Dendritic cell treated with granulocyte-macrophage colony-stimulating factor and Interleukin-4, amounts not matched to agents 40 ng/mL and 50 ng/mL, for 4 days (primary cell): ENCODE measurements around the gene AOAH.
A peak's percentile ranks its signal among the peaks of the same experiment; 100 is the strongest.

ENCODE experiments used
- H3K27ac Mint-ChIP-seq: one replicate; pipeline ENCODE4 v1.8.0; 2022; ENCODE audit warnings: mild to moderate bottlenecking, mixed read lengths
- H3K27me3 Mint-ChIP-seq: one replicate; pipeline ENCODE4 v1.8.0; 2022; ENCODE audit warnings: mild to moderate bottlenecking, mixed read lengths
- H3K36me3 Mint-ChIP-seq: one replicate; pipeline ENCODE4 v1.8.0; 2022; ENCODE audit warnings: low read depth, mixed read lengths
- H3K4me1 Mint-ChIP-seq: one replicate; pipeline ENCODE4 v1.8.0; 2022; ENCODE audit warnings: low read depth, mixed read lengths
- H3K4me3 Mint-ChIP-seq: one replicate; pipeline ENCODE4 v1.8.0; 2022; ENCODE audit warnings: mild to moderate bottlenecking, moderate library complexity, mixed read lengths
- H3K9me3 Mint-ChIP-seq: one replicate; pipeline ENCODE4 v1.8.0; 2022; ENCODE audit warnings: mixed read lengths
- intact Hi-C: fragments of 100-400 bp; cut with micrococcal nuclease; formaldehyde crosslinking; loops from one replicate; pipeline ENCODE4 v1.15.0; 2022

Gene AOAH

DNA sequence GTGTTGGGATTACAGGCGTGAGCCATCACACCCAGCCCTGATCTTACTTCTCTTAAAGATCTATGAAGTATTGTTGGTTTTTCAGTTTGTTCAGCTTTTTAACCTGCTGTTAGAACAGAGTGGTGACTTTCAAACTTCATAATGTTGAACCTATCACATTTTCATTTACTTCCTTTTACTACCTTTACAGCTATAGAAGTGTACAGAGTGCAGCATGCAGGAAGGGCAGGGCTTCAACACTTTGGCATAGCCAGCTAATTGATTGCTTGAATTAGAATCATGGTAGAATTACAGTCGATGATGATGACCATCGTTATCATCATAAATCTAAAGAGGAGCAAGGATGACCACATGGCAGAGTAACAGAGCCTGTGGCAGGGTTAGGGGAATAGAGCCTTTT lies 55.5 kb downstream of the AOAH start:
- H3K4me1 Mint-ChIP-seq, result peaks cover 18% of the 10 kb centered on the region
- peaks cover 87% of the 10 kb centered on the region for H3K36me3 Mint-ChIP-seq
- H3K27me3 Mint-ChIP-seq, result no peaks in the 10 kb centered on the region
- no peaks in the 10 kb centered on the region for H3K9me3 Mint-ChIP-seq
- peak overlapping the region; percentile 4 for H3K27ac Mint-ChIP-seq
- H3K4me3 Mint-ChIP-seq, result no peak overlapping the region
- intact Hi-C loops, result loop anchor here (10.0 kb wide), 1 partner anchor 64 kb away; no protein-coding TSS in a partner anchor

DNA sequence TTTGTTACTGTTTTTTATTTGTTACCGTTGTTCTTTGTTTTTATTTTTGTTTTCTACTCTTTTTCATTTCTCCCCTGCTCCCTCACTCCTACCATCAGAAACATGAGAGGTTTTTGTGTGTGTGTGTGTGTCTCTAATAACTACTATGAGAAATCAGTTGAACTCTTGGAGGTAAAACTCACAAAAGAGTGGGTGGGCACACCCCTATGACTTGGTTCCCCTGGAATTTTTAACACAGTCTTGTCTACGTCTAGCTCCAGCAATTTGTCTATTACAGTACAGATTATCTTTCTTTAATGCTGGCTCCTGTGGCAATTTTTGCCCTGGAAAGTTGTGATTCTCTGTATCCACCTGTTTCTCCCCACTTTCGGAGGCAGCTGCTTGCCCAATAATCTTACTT lies 56.2 kb downstream of the AOAH start:
- peaks cover 87% of the 10 kb centered on the region for H3K36me3 Mint-ChIP-seq
- no peak overlapping the region for H3K4me3 Mint-ChIP-seq
- intact Hi-C loops, result loop anchor here (10.0 kb wide), 1 partner anchor 63 kb away; no protein-coding TSS in a partner anchor
- no peaks in the 10 kb centered on the region for H3K9me3 Mint-ChIP-seq
- peaks cover 13% of the 10 kb centered on the region for H3K4me1 Mint-ChIP-seq
- H3K27ac Mint-ChIP-seq, result peak overlapping the region; percentile 4
- H3K27me3 Mint-ChIP-seq, result no peaks in the 10 kb centered on the region

DNA sequence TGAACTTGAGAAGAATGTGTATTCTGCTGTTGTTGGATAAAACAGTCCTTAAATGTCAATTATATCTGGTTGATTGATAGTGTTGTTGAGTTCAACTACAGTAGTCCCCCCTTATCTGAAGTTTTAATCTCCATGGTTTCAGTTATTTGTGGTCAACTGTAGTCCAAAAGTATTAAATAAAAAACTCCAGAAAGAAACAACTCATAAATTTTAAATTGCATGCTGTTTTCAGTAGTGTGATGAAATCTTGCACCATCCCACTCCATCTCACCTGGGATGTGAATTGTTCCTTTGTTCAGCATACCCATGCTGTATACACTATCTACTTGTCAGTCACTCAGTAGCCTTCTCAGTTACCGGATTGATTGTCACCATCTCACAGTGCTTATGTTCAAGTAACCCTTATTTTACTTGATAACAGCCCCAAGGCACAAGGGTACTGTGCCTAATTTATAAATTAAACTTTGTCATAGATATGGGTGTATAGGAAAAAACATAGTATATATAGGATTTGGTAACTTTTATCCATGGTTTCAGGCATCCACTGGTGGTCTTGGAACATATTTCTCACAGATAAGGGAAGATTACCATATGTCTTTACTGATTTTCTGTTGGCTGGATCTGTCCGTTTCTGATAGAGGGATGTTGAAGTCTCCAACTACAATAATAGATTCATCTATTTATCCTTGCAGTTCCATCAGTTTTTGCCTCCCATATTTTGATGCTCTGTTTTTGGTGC lies 57.1 kb downstream of the AOAH start:
- Mint-ChIP-seq H3K9me3 (no peaks in the 10 kb centered on the region), H3K27ac (no peak overlapping the region), H3K4me3 (no peak overlapping the region), H3K4me1 (peaks cover 13% of the 10 kb centered on the region), H3K36me3 (peaks cover 84% of the 10 kb centered on the region), H3K27me3 (no peaks in the 10 kb centered on the region)
- intact Hi-C loops, result loop anchor here (10.0 kb wide), 1 partner anchor 62 kb away; no protein-coding TSS in a partner anchor

DNA sequence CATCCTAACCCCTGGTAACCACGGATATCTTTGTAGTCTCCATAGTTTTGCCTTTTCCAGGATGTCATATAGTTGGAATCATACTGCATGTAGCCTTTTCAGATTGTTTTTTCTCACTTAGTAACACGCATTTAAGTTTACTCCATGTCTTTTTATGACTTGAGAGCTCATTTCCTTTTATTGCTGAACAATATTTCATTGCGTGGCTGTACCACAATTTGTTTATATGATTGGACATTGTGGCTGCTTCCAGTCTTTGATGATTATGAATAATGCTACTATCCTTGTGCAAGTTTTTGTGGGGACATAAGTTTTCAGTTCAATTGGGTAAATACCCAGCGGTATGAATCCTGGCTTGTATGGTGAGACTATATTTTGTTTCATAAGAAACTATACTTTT lies 60.8 kb downstream of the AOAH start:
- intact Hi-C loops, result loop anchor here (10.0 kb wide), 1 partner anchor 59 kb away; no protein-coding TSS in a partner anchor
- Mint-ChIP-seq H3K4me3 (no peak overlapping the region), H3K36me3 (peaks cover 81% of the 10 kb centered on the region), H3K27ac (no peak overlapping the region), H3K4me1 (peaks cover 24% of the 10 kb centered on the region), H3K9me3 (no peaks in the 10 kb centered on the region), H3K27me3 (no peaks in the 10 kb centered on the region)

DNA sequence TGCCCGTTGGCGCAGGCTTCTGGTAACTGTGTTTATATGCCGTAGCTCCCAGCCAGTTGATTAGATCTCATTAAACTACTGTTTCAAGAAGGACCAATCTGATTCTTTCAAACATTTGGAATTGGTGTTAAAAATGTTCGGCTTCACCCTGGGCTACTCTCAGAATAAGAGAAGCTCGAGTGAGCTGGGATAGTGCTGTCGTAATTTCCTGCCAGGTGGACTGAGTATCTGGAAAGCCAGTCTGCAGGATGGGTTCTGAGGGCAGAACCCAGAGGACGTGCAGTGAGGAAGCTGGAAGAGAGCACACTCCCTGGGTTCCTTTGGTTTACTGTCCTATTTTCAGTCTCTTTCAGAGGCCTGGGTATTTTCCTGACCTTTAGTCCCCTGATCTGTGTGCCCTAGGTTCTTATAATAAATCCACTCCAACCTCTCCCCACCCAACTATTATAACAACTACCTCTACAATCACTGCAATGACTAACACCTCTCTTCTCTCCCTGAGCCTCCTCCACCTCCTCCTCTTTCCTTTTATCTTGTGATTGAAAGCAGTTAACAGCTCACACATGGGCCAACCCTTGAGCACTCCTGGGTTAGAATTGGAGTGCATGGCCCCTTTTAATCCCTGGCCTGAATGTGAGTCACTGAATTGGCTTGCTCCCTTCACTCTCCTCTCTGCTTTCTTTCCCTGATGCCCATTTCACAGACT lies 63.0 kb downstream of the AOAH start:
- peak overlapping the region; percentile 23 for H3K27ac Mint-ChIP-seq
- no peaks in the 10 kb centered on the region for H3K27me3 Mint-ChIP-seq
- peaks cover 36% of the 10 kb centered on the region for H3K4me1 Mint-ChIP-seq
- intact Hi-C loops, result loop anchor here (10.0 kb wide), 1 partner anchor 56 kb away; no protein-coding TSS in a partner anchor
- no peak overlapping the region for H3K4me3 Mint-ChIP-seq
- peaks cover 82% of the 10 kb centered on the region for H3K36me3 Mint-ChIP-seq
- no peaks in the 10 kb centered on the region for H3K9me3 Mint-ChIP-seq

DNA sequence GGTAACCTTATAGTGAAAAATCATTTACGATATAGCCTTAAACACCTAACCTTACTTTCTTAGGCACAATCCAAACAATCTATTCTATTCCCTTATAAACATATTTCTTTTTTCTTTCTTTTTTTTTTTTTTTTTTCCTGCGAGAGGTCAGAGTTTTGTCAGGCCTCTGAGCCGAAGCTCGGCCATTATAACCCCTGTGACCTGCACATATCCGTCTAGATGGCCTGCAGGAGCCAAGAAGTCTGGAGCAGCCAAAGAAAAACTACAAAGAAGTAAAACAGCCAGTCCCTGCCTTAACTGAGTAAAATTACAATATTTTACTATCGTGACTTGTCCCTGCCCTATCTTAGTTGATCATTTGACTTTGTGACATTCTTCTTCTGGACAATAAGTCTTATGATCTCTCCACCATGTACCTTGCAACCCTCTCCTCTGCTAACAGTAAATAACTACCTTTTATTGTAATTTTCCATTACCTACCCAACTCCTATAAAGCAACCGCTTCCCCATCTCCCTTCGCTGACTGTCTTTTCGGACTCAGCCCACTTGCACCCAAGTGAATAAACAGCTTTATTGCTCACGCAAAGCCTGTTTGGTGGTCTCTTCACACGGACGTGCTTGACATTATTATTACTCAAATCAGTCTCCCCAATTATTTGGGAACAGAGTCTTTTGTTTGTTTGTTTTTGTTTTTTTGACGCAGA lies 64.5 kb downstream of the AOAH start:
- H3K4me1 Mint-ChIP-seq, result peaks cover 51% of the 10 kb centered on the region
- no peak overlapping the region for H3K4me3 Mint-ChIP-seq
- peak overlapping the region; percentile 10 for H3K27ac Mint-ChIP-seq
- H3K27me3 Mint-ChIP-seq, result no peaks in the 10 kb centered on the region
- peaks cover 85% of the 10 kb centered on the region for H3K36me3 Mint-ChIP-seq
- H3K9me3 Mint-ChIP-seq, result no peaks in the 10 kb centered on the region
- intact Hi-C loops, result loop anchor here (10.0 kb wide), 1 partner anchor 55 kb away; no protein-coding TSS in a partner anchor

DNA sequence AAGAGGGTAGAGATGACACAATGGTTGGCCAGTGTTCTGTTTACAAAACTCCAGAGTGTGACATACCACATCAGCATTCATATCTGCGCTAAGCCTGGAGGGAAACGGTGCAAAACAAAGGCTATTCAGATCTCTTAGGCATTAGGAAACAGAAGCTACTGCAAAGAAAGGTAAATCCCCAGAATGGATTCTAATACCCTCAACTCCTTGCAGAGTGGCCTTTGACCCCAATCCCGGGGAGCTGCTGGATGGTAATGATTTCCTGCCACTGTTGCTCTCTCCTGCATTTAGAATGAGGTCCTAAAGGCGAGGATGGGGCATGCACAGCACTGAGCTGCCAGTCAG lies 65.2 kb downstream of the AOAH start:
- no peak overlapping the region for H3K4me3 Mint-ChIP-seq
- peaks cover 57% of the 10 kb centered on the region for H3K4me1 Mint-ChIP-seq
- no peaks in the 10 kb centered on the region for H3K9me3 Mint-ChIP-seq
- H3K27me3 Mint-ChIP-seq, result no peaks in the 10 kb centered on the region
- peaks cover 85% of the 10 kb centered on the region for H3K36me3 Mint-ChIP-seq
- H3K27ac Mint-ChIP-seq, result peak overlapping the region; percentile 49
- intact Hi-C loops, result no loop called here

DNA sequence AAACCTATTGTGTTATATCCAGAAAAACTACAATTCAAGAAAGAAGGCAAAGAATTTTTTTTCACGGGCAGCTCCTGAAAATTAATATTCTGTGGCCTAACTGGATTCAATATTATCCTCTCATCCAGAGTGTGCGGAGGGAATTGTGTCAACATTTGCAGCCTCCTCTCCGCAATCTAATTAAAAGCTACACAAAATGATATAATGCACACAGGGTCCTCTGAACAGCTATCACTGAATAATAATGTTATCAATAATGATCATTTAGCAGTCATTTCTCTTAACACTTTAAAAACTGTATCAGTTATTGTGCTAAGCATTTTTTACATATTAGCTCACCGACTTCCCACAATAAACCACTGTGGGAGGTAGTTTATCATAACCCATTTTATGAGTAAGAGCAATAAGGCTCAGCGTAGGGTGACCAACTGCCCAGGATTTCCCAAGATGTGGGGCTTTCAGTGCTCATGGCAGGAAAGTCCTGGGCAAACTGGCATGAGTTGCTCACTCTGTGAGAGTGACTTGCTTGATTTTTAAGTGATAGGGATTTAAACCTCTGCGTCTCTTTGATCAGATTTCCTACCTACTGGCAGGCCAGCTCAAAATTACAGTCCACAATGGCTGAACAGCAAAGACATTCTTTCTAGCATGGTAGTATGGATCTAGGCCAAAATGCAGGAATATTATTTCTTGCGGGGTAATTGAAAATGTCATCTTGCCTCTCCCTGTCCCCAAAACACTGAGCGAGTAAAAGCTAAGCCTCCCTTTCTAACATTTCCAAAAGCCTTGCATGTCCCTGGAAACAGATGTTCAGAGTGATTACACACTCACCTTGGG lies 65.7 kb downstream of the AOAH start:
- Mint-ChIP-seq H3K27ac (peak overlapping the region; percentile 49), H3K36me3 (peaks cover 85% of the 10 kb centered on the region)

DNA sequence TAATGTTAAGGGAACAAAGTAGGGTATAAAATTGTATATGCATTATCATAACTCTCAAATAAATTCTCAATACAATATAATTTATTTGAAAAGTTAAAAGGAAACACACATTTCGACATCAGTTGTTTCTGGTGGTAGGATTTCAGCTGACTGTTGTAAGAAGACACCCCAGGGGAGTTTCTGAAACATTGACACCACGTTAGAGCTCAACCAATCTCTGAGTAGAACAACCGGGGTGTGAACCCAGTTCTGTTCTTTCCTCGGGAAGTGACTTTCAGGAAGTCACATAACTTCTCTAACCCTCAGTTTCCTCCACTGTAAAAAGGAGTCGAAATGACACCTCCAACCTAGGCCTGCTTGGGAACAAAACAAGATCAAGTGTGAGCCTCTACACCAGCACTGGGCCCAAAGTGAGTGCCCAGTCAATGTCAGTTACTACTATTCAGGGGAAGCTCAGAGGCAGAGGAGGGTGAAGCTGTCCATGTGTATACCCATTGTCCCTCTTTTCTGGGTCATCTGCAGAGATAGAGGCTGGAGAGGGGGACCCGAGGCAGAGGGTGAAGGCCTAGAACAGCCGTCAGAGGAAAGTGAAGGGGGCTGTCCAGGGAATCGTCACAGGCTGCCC lies 67.1 kb downstream of the AOAH start:
- Mint-ChIP-seq H3K9me3 (no peaks in the 10 kb centered on the region), H3K4me1 (peaks cover 75% of the 10 kb centered on the region), H3K27me3 (no peaks in the 10 kb centered on the region), H3K36me3 (peaks cover 89% of the 10 kb centered on the region), H3K27ac (peak overlapping the region; percentile 86), H3K4me3 (no peak overlapping the region)
- intact Hi-C loops, result no loop called here

More for the DNA sequence above, 65.7 kb downstream of the AOAH start:
- no peaks in the 10 kb centered on the region for H3K9me3 Mint-ChIP-seq
- no peaks in the 10 kb centered on the region for H3K27me3 Mint-ChIP-seq
- peaks cover 63% of the 10 kb centered on the region for H3K4me1 Mint-ChIP-seq
- intact Hi-C loops, result no loop called here
- no peak overlapping the region for H3K4me3 Mint-ChIP-seq

DNA sequence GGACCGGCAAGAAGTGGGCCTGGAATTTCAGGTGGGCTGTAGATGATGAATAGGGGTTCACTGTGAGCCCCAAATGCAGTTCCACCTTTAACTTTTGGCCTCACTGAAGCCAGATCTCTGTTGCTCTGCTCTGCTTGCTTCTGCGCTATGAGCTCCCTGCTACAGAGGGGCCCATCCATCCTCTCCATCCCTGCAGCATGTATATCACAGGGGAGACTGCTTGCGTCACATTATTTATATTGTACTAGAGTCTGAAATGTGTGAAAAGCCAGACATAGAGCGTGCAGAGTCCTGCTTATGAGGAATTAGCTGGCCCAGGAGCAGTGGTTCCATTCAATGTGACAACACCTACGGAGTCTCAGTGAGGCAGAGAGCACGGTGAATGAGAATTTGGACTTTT lies 69.9 kb downstream of the AOAH start:
- Mint-ChIP-seq H3K36me3 (peaks cover 87% of the 10 kb centered on the region), H3K27me3 (no peaks in the 10 kb centered on the region), H3K4me1 (peaks cover 84% of the 10 kb centered on the region), H3K4me3 (no peak overlapping the region), H3K27ac (no peak overlapping the region), H3K9me3 (no peaks in the 10 kb centered on the region)
- intact Hi-C loops, result no loop called here

DNA sequence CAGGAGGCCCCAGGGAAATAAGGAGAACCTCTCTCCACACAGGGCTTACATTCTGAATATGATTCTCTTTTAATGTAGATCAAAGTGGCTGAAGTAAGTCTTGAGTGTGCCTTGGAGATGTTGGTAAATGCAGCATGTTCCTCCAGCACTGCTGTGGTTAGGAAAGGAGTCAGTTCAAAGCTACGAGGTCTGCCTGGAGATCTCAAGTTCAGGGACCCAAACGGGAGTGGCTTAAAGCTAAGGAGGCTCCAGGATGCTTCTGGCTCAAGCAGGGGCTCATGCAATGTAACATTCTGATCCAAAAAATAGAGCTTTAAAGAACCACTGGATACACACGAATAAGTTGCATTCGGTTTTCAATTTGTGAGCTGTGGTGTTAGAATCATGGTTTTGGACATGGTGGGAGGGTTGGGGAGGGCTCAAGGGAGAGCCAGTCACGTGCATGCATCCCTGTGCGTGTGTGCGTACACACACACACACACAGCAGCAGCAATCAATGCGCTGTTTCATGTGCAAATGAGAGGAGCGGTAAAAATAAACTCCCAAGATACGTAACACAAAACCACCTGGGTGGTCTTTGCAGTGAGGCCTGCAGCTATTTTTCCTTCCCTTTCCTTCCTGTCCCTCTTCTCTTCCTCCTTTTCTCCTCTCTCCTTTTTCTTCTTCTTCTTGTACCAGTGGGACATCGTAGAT lies 70.5 kb downstream of the AOAH start:
- Mint-ChIP-seq H3K9me3 (no peaks in the 10 kb centered on the region), H3K4me1 (peaks cover 78% of the 10 kb centered on the region), H3K27me3 (no peaks in the 10 kb centered on the region), H3K36me3 (peaks cover 86% of the 10 kb centered on the region), H3K27ac (peak overlapping the region; percentile 75), H3K4me3 (no peak overlapping the region)
- intact Hi-C loops, result no loop called here

DNA sequence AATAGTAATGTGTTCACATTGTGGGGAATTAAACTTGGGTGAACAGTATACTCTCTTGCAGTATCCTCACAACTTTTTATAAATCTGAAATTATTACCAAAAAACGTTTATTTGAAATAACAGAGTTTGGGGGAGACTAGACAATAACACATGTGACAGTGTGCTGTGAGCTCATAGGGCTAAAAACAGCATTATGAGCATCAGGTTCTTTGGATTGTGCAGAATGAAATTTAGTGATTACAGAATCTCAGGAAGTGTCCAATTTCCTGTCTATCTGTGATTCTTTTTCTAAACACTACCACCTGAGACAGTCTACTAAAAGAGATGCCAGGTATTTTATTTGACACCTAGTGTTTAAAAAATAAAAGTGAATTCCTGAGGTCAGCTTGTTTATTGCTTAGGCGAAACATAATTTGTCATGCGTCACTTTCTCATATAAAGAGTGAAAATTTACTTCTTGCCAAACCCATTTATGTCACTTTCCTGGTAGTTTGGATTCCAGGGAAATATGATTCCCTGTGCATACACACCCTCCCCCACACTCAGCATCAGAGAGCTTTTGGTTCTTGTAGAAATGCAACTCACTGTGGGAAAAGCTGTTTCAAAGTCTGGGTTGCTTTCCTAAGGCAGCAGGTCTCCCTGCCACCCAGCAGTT lies 71.2 kb downstream of the AOAH start:
- H3K9me3 Mint-ChIP-seq, result no peaks in the 10 kb centered on the region
- peaks cover 87% of the 10 kb centered on the region for H3K36me3 Mint-ChIP-seq
- no peaks in the 10 kb centered on the region for H3K27me3 Mint-ChIP-seq
- H3K27ac Mint-ChIP-seq, result peak overlapping the region; percentile 75
- peaks cover 75% of the 10 kb centered on the region for H3K4me1 Mint-ChIP-seq
- no peak overlapping the region for H3K4me3 Mint-ChIP-seq
- intact Hi-C loops, result no loop called here
